ENCODE measurements around the gene CYP2E1. TPM values are rescaled to one million over a fixed set of nuclear protein-coding genes. Genes with fewer than 3 reads are reported as not detected.

The CYP2E1 gene
- total and polyA plus RNA-seq, 2 of the 13 experiments (the other 11 are each of a cell fraction or from before 2014, with no cell fraction given), result 0.27 to 0.63 TPM

GRCh38 chr10:133528296-133528844 is 1.2 kb downstream of the CYP2E1 start (continued):
- no peak for TF ChIP-seq ZNF800 (CRISPR knock-in tag; IDR thresholded peaks at IDR 0.05)
- TF ChIP-seq ADNP (CRISPR knock-in tag; IDR thresholded peaks at IDR 0.05), result no peak
- TF ChIP-seq ZKSCAN5 (CRISPR knock-in tag; IDR thresholded peaks at IDR 0.05), result no peak
- TF ChIP-seq SIN3B (IDR thresholded peaks at IDR 0.05; ENCODE audit: low read length), result no peak
- TF ChIP-seq SUZ12 (IDR thresholded peaks at IDR 0.05; ENCODE audit: low read depth, low read length), result no peak
- TF ChIP-seq ZBTB46 (CRISPR knock-in tag; IDR thresholded peaks at IDR 0.05; ENCODE audit: borderline replicate concordance), result no peak

DNA sequence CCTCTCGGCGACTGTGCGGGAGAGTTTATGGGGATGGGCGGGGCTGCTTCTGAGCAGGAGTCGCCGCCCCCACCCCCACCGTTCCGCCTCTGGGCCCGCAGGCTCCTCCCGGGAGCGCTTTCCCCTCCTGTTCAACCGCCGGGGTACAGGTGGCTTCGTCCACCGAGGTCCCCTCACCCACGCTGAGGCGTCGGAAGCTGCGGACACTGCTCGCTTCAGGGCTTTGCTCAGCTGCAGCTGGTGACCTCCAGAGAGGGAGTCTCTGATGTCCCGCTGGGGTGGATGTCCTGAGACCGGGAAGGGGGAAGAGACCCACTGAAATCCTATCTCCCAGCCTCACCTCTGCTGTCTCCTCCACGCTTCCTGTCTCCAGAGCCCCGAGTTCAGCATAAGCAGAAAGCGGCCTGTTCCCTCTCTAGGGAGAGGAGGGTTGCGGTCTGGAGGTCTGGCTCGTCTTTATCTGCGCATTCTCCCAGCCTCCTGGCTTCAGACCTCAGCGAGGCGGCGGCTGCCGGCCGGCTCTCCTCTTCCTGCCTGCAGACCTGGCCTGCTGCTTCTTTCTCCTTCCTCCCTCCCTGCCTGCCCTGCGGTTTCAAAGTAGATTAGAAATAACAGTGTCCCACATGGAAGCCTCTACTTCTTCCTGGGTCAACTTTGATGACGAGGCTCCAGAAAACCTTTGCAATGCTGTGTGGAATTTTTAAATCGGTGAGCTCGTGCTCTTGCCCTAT is 1.8 kb downstream of the CYP2E1 start:
- CTCF ChIA-PET (ENCODE audit: low intra/inter-chr PET ratio, low total read pairs), result no interaction called here
- FAIRE-seq (no peak), DNase-seq (ENCODE audit: low spot score) (no peak), ATAC-seq (peak; percentile 33; the same call in 1 of the 3 replicates)
- intact Hi-C loops (cut with micrococcal nuclease; ENCODE audit: unreplicated experiment), result no loop called here
- Histone ChIP-seq H2AFZ (ENCODE audit: low read length) (no peak overlapping the region), H3K9ac (ENCODE audit: insufficient read depth, low read depth, low read length) (no peak overlapping the region), H3K4me1 (ENCODE audit: insufficient read depth, low read length) (no peaks in the 10 kb centered on the region), H3K27ac (ENCODE audit: extremely low read length, insufficient read depth, low read length) (no peak overlapping the region), H3K9me3 (ENCODE audit: low read length) (no peaks in the 10 kb centered on the region), H3K4me2 (ENCODE audit: low read depth, low read length) (no peak overlapping the region; the same call in 1 of the 2 replicates), H4K20me1 (ENCODE audit: insufficient read depth, low read length) (no peaks in the 10 kb centered on the region), H3K27me3 (ENCODE audit: control insufficient read depth in 1 of 2, insufficient read depth in 2 of 2, low read length in 2 of 2) (peaks cover 8 to 71% of the 10 kb centered on the region in 2 experiments), H3K36me3 (replicated peaks in 1 of 2; ENCODE audit: control insufficient read depth in 1 of 2, insufficient read depth in 2 of 2, low read length in 2 of 2) (no peaks in the 10 kb centered on the region), H3K79me2 (ENCODE audit: insufficient read depth, low read length) (no peaks in the 10 kb centered on the region), H3K4me3 (replicated peaks in 1 of 3; ENCODE audit: insufficient read depth in 1 of 3, low read depth in 2 of 3, low read length in 3 of 3) (no peak overlapping the region)
- POLR2A ChIA-PET, result no interaction called here
- in situ Hi-C loops (cut with HindIII; ENCODE audit: extremely low pct_ligation_motif_present, low pct_unique_long_range_greater_than_20kb), result no loop called here
- 28% methylated on average over 20 of the region's 37 CpGs for WGBS (ENCODE audit: low lambda C conversion rate)
- no TSS peak for BruUV-seq (replicated peaks)
- TF ChIP-seq, protein P1, sequence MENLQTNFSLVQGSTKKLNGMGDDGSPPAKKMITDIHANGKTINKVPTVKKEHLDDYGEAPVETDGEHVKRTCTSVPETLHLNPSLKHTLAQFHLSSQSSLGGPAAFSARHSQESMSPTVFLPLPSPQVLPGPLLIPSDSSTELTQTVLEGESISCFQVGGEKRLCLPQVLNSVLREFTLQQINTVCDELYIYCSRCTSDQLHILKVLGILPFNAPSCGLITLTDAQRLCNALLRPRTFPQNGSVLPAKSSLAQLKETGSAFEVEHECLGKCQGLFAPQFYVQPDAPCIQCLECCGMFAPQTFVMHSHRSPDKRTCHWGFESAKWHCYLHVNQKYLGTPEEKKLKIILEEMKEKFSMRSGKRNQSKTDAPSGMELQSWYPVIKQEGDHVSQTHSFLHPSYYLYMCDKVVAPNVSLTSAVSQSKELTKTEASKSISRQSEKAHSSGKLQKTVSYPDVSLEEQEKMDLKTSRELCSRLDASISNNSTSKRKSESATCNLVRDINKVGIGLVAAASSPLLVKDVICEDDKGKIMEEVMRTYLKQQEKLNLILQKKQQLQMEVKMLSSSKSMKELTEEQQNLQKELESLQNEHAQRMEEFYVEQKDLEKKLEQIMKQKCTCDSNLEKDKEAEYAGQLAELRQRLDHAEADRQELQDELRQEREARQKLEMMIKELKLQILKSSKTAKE (CRISPR knock-in tag; IDR thresholded peaks at IDR 0.05; ENCODE audit: borderline replicate concordance), result no peak
- TF ChIP-seq SMAD1 (CRISPR knock-in tag; IDR thresholded peaks at IDR 0.05; ENCODE audit: borderline replicate concordance, low read depth), result no peak
- TF ChIP-seq MEIS2 (CRISPR knock-in tag; IDR thresholded peaks at IDR 0.05), result no peak
- TF ChIP-seq HMGXB4 (CRISPR knock-in tag; IDR thresholded peaks at IDR 0.05; ENCODE audit: borderline replicate concordance in 1 of 2, low read depth in 1 of 2), result no peak
- TF ChIP-seq NCOR1 (IDR thresholded peaks at IDR 0.05; ENCODE audit: borderline replicate concordance, low read length), result no peak
- TF ChIP-seq MIXL1 (CRISPR knock-in tag; IDR thresholded peaks at IDR 0.05), result no peak
- TF ChIP-seq ZNF878 (CRISPR knock-in tag; IDR thresholded peaks at IDR 0.05), result no peak
- no peak for TF ChIP-seq RXRA (CRISPR knock-in tag; IDR thresholded peaks at IDR 0.05)
